HEK293 (cell line): ENCODE results near the gene TSC2.

ENCODE experiments used
- CTCF ChIP-seq: fragments of 450-650 bp; formaldehyde crosslinking; IDR thresholded peaks from 2 replicates; pipeline ENCODE4 v1.5.1; 2016; ENCODE audit warnings: missing biosample characterization, missing genetic modification characterization
- ELK4 ChIP-seq: IDR thresholded peaks from 2 replicates; pipeline ENCODE4 v1.6.1; 2011; ENCODE audit warnings: mild to moderate bottlenecking, low read depth, low read length, borderline replicate concordance
- GLI4 ChIP-seq: fragments of 450-650 bp; formaldehyde crosslinking; IDR thresholded peaks from 2 replicates; pipeline ENCODE4 v1.5.1; 2016; ENCODE audit warnings: missing biosample characterization, missing genetic modification characterization
- KLF7 ChIP-seq: fragments of 450-650 bp; formaldehyde crosslinking; IDR thresholded peaks from 2 replicates; pipeline ENCODE4 v1.5.1; 2016; ENCODE audit warnings: missing biosample characterization, missing genetic modification characterization, borderline replicate concordance
- KLF8 ChIP-seq: fragments of 450-650 bp; formaldehyde crosslinking; IDR thresholded peaks from 2 replicates; pipeline ENCODE4 v1.5.1; 2016; ENCODE audit warnings: missing biosample characterization, missing genetic modification characterization
- MYNN ChIP-seq: fragments of 450-650 bp; formaldehyde crosslinking; IDR thresholded peaks from 2 replicates; pipeline ENCODE4 v1.5.1; 2016; ENCODE audit warnings: missing biosample characterization, missing genetic modification characterization, borderline replicate concordance
- PRDM4 ChIP-seq: fragments of 450-650 bp; formaldehyde crosslinking; IDR thresholded peaks from 2 replicates; pipeline ENCODE4 v1.5.1; 2017; ENCODE audit warnings: missing biosample characterization, missing genetic modification characterization
- SP2 ChIP-seq: fragments of 450-650 bp; formaldehyde crosslinking; IDR thresholded peaks from 2 replicates; pipeline ENCODE4 v1.5.1; 2016; ENCODE audit warnings: missing biosample characterization, missing genetic modification characterization
- SP7 ChIP-seq: fragments of 450-650 bp; formaldehyde crosslinking; IDR thresholded peaks from 2 replicates; pipeline ENCODE4 v1.5.1; 2016; ENCODE audit warnings: missing biosample characterization, missing genetic modification characterization
- ZBTB1 ChIP-seq: fragments of 450-650 bp; formaldehyde crosslinking; IDR thresholded peaks from 2 replicates; pipeline ENCODE4 v1.5.1; 2016; ENCODE audit warnings: missing biosample characterization, missing genetic modification characterization
- ZBTB44 ChIP-seq: fragments of 450-650 bp; IDR thresholded peaks from 2 replicates; pipeline ENCODE4 v1.5.1; 2018; ENCODE audit warnings: missing biosample characterization, mild to moderate bottlenecking, missing genetic modification characterization
- ZBTB8A ChIP-seq: fragments of 450-650 bp; formaldehyde crosslinking; IDR thresholded peaks from 2 replicates; pipeline ENCODE4 v1.5.1; 2016; ENCODE audit warnings: missing biosample characterization, missing genetic modification characterization
- ZNF114 ChIP-seq: fragments of 450-650 bp; formaldehyde crosslinking; IDR thresholded peaks from 2 replicates; pipeline ENCODE4 v1.5.0; 2017; ENCODE audit warnings: missing biosample characterization, missing genetic modification characterization
- ZNF148 ChIP-seq: fragments of 450-650 bp; formaldehyde crosslinking; IDR thresholded peaks from 2 replicates; pipeline ENCODE4 v1.5.0; 2017; ENCODE audit warnings: missing biosample characterization, missing genetic modification characterization, borderline replicate concordance
- ZNF155 ChIP-seq: fragments of 450-650 bp; formaldehyde crosslinking; IDR thresholded peaks from 2 replicates; pipeline ENCODE4 v1.5.1; 2016; ENCODE audit warnings: missing biosample characterization, missing genetic modification characterization
- ZNF223 ChIP-seq: fragments of 450-650 bp; formaldehyde crosslinking; IDR thresholded peaks from 2 replicates; pipeline ENCODE4 v1.5.1; 2016; ENCODE audit warnings: missing biosample characterization, missing genetic modification characterization
- ZNF26 ChIP-seq: fragments of 450-650 bp; formaldehyde crosslinking; IDR thresholded peaks from 2 replicates; pipeline ENCODE4 v1.5.1; 2016; ENCODE audit warnings: missing biosample characterization, missing genetic modification characterization
- ZNF274 ChIP-seq, 2 experiments: fragments of 200-500 bp in 1 of 2; fragments of 450-650 bp in 1 of 2; sonication (Bioruptor generic) in 1 of 2; formaldehyde crosslinking in 1 of 2; IDR thresholded peaks; 2 replicates each; pipeline versions ENCODE4 v1.5.1 to v1.6.1; 2014 to 2016; ENCODE audit warnings: borderline replicate concordance in 1 of 2, inconsistent platforms in 1 of 2, low read length in 1 of 2, missing biosample characterization in 1 of 2, missing genetic modification characterization in 1 of 2
- ZNF311 ChIP-seq: fragments of 450-650 bp; formaldehyde crosslinking; IDR thresholded peaks from 2 replicates; pipeline ENCODE4 v1.5.1; 2017; ENCODE audit warnings: missing biosample characterization, missing genetic modification characterization, borderline replicate concordance
- ZNF423 ChIP-seq: fragments of 450-650 bp; formaldehyde crosslinking; IDR thresholded peaks from 2 replicates; pipeline ENCODE4 v1.5.1; 2016; ENCODE audit warnings: missing biosample characterization, missing genetic modification characterization
- ZNF426 ChIP-seq: fragments of 450-650 bp; formaldehyde crosslinking; IDR thresholded peaks from 2 replicates; pipeline ENCODE4 v1.5.1; 2017; ENCODE audit warnings: missing biosample characterization, missing genetic modification characterization, mild to moderate bottlenecking, inconsistent platforms, moderate library complexity
- ZNF501 ChIP-seq: fragments of 450-650 bp; formaldehyde crosslinking; IDR thresholded peaks from 2 replicates; pipeline ENCODE4 v1.5.1; 2016; ENCODE audit warnings: missing biosample characterization, missing genetic modification characterization
- ZNF623 ChIP-seq: fragments of 450-650 bp; formaldehyde crosslinking; IDR thresholded peaks from 2 replicates; pipeline ENCODE4 v1.5.1; 2016; ENCODE audit warnings: missing biosample characterization, missing genetic modification characterization
- ZNF629 ChIP-seq: fragments of 450-650 bp; formaldehyde crosslinking; IDR thresholded peaks from 2 replicates; pipeline ENCODE4 v1.5.1; 2017; ENCODE audit warnings: missing biosample characterization, missing genetic modification characterization
- ZNF660 ChIP-seq: fragments of 450-650 bp; IDR thresholded peaks from 2 replicates; pipeline ENCODE4 v1.5.1; 2018; ENCODE audit warnings: missing biosample characterization, mild to moderate bottlenecking, missing genetic modification characterization
- ZNF776 ChIP-seq: fragments of 450-650 bp; formaldehyde crosslinking; IDR thresholded peaks from 2 replicates; pipeline ENCODE4 v1.5.0; 2017; ENCODE audit warnings: missing biosample characterization, missing genetic modification characterization, borderline replicate concordance
- ZNF785 ChIP-seq: fragments of 450-650 bp; formaldehyde crosslinking; IDR thresholded peaks from 2 replicates; pipeline ENCODE4 v1.5.1; 2016; ENCODE audit warnings: missing biosample characterization, missing genetic modification characterization
- ZNF843 ChIP-seq: fragments of 450-650 bp; formaldehyde crosslinking; IDR thresholded peaks from 2 replicates; pipeline ENCODE4 v1.5.1; 2016; ENCODE audit warnings: missing biosample characterization, missing genetic modification characterization

TSC2 gene

GRCh38 chr16:2003827-2004641, 43.8 kb upstream of the TSC2 start (continued):
- TF ChIP-seq CTCF (tag by site-specific recombination) (peak; percentile 99), KLF8 (tag by site-specific recombination) (peak; percentile 74; the same call in 1 of the 2 replicates), ZNF623 (no peak), ZBTB1 (tag by site-specific recombination) (no peak), ZNF785 (tag by site-specific recombination) (no peak), ZNF776 (no peak), ZNF148 (tag by site-specific recombination) (no peak), ZNF26 (no peak), GLI4 (tag by site-specific recombination) (no peak), ZNF274 (IDR thresholded peaks at IDR 0.05; ENCODE audit: low read length) (no peak), ZNF274 (tag by site-specific recombination; IDR thresholded peaks at IDR 0.05; ENCODE audit: borderline replicate concordance) (no peak), SP7 (tag by site-specific recombination) (peak; percentile 67), MYNN (tag by site-specific recombination) (no peak), ZNF660 (tag by site-specific recombination) (peak; percentile 91), ZNF843 (tag by site-specific recombination) (0 out of 2 replicates have a peak, but pooled peaks have one; percentile 38), ZNF311 (tag by site-specific recombination) (no peak), ZNF501 (no peak), ZBTB44 (tag by site-specific recombination) (peak; percentile 51; the same call in 1 of the 2 replicates), ZBTB8A (tag by site-specific recombination) (peak; percentile 25; the same call in 1 of the 2 replicates), ZNF155 (no peak), ZNF114 (tag by site-specific recombination) (no peak), ZNF629 (tag by site-specific recombination) (0 out of 2 replicates have a peak, but pooled peaks have one; percentile 39), ZNF423 (no peak), KLF7 (tag by site-specific recombination) (peak; percentile 94), ZNF426 (tag by site-specific recombination) (no peak), PRDM4 (tag by site-specific recombination) (no peak), ELK4 (no peak), ZNF223 (tag by site-specific recombination) (no peak), SP2 (tag by site-specific recombination) (peak; percentile 29; the same call in 1 of the 2 replicates)
